Measurements from ENCODE around the gene ACP7.

The ACP7 gene

GRCh38 chr19:39155114-39155700 is 71.0 kb downstream of the ACP7 start:
- no peak overlapping the region for H3K4me3 ChIP-seq (replicated peaks; ENCODE audit: low read depth, low read length)
- no peak for TF ChIP-seq CTCF (IDR thresholded peaks at IDR 0.05; ENCODE audit: low read length, missing control alignments)
- DNase-seq (ENCODE audit: low read depth): no peak

GRCh38 chr19:39155741-39156140 is 71.6 kb downstream of the ACP7 start:
- DNase-seq (ENCODE audit: low read depth): no peak
- H3K4me3 ChIP-seq (replicated peaks; ENCODE audit: low read depth, low read length): no peak overlapping the region
- no peak for TF ChIP-seq CTCF (IDR thresholded peaks at IDR 0.05; ENCODE audit: low read length, missing control alignments)

GRCh38 chr19:39156326-39157230 is 72.4 kb downstream of the ACP7 start:
- no peak for TF ChIP-seq CTCF (IDR thresholded peaks at IDR 0.05; ENCODE audit: low read length, missing control alignments)
- no peak overlapping the region for H3K4me3 ChIP-seq (replicated peaks; ENCODE audit: low read depth, low read length)
- DNase-seq (ENCODE audit: low read depth): no peak

GRCh38 chr19:39157275-39157996 is 73.3 kb downstream of the ACP7 start:
- no peak for DNase-seq (ENCODE audit: low read depth)
- no peak for TF ChIP-seq CTCF (IDR thresholded peaks at IDR 0.05; ENCODE audit: low read length, missing control alignments)
- no peak overlapping the region for H3K4me3 ChIP-seq (replicated peaks; ENCODE audit: low read depth, low read length)

- TF ChIP-seq CTCF (IDR thresholded peaks at IDR 0.05; ENCODE audit: low read length, missing control alignments): no peak
- no peak for DNase-seq (ENCODE audit: low read depth)
- H3K4me3 ChIP-seq (replicated peaks; ENCODE audit: low read depth, low read length): no peak overlapping the region
Observed at GRCh38 chr19:39157997-39158389, 73.8 kb downstream of the ACP7 start.

- no peak overlapping the region for H3K4me3 ChIP-seq (replicated peaks; ENCODE audit: low read depth, low read length)
- no peak for TF ChIP-seq CTCF (IDR thresholded peaks at IDR 0.05; ENCODE audit: low read length, missing control alignments)
- no peak for DNase-seq (ENCODE audit: low read depth)
Observed at GRCh38 chr19:39158646-39159260, 74.6 kb downstream of the ACP7 start.

All from fibroblast of pulmonary artery (primary cell).